PC-9 (cell line): Measurements from ENCODE around the gene VAX1. TPM values are rescaled to one million over a fixed set of nuclear protein-coding genes. Genes with fewer than 3 reads are reported as not detected.

ENCODE experiments used
- BruUV-seq: library from RNA; stranded (reverse); fragments of 400-500 nt; replicated peaks from 2 replicates; lab custom pipeline; 2021; lab: Mats Ljungman, UMichigan
- CTCF ChIA-PET: fragments of 300-600 bp; sonication (Branson Sonifier 250); formaldehyde crosslinking; loops from one replicate; lab custom pipeline; 2022; ENCODE audit warnings: antibody characterized with exemption; lab: Charles Lee
- POLR2A ChIA-PET: fragments of 300-600 bp; sonication (Branson Sonifier 250); formaldehyde crosslinking; loops from one replicate; lab custom pipeline; 2022; ENCODE audit warnings: antibody characterized with exemption; ENCODE audit not compliant: unreplicated experiment; lab: Charles Lee
- DNase-seq, 2 experiments: peaks; one replicate each; pipeline versions ENCODE4 v3.0.0 to v3.0.0-alpha.2; 2015 to 2022; ENCODE audit warnings: mixed read lengths in 1 of 2
- H2AFZ ChIP-seq: fragments of 200-600 bp; sonication (generic); 2 replicates; pipeline ENCODE4 v1.8.1; 2017; ENCODE audit warnings: antibody characterized with exemption
- H3F3A ChIP-seq: fragments of 200-600 bp; sonication (generic); 2 replicates; pipeline ENCODE4 v1.8.1; 2017; ENCODE audit warnings: antibody characterized with exemption, mild to moderate bottlenecking, low read depth; ENCODE audit not compliant: insufficient read depth
- H3K27ac ChIP-seq: fragments of 200-600 bp; sonication (generic); 2 replicates; pipeline ENCODE4 v1.6.1; 2016; ENCODE audit warnings: mixed run types
- H3K27me3 ChIP-seq: fragments of 200-600 bp; sonication (generic); 2 replicates; pipeline ENCODE4 v1.6.1; 2016; ENCODE audit warnings: low read depth, mixed run types; ENCODE audit not compliant: insufficient read depth
- H3K36me3 ChIP-seq: fragments of 200-600 bp; sonication (generic); 2 replicates; pipeline ENCODE4 v1.6.1; 2016; ENCODE audit warnings: low read depth, mixed run types
- H3K4me1 ChIP-seq: fragments of 200-600 bp; sonication (generic); replicated peaks from 2 replicates; pipeline ENCODE4 v1.6.1; 2016; ENCODE audit warnings: mixed run types; ENCODE audit not compliant: insufficient read depth
- H3K4me2 ChIP-seq: fragments of 200-600 bp; sonication (generic); 2 replicates; pipeline ENCODE4 v1.6.1; 2017; ENCODE audit warnings: mixed run types
- H3K4me3 ChIP-seq: fragments of 200-600 bp; sonication (generic); 2 replicates; pipeline ENCODE4 v1.6.1; 2016; ENCODE audit warnings: mixed run types
- H3K79me2 ChIP-seq: fragments of 200-600 bp; sonication (generic); 2 replicates; pipeline ENCODE4 v1.6.1; 2017; ENCODE audit warnings: low read depth, mixed run types
- H3K9me2 ChIP-seq: fragments of 200-600 bp; sonication (generic); 2 replicates; pipeline ENCODE4 v1.8.1; 2017; ENCODE audit warnings: mild to moderate bottlenecking; ENCODE audit not compliant: insufficient read depth
- H3K9me3 ChIP-seq: fragments of 200-600 bp; sonication (generic); 2 replicates; pipeline ENCODE4 v1.8.1; 2016; ENCODE audit warnings: low read depth; ENCODE audit not compliant: insufficient read depth
- H4K20me1 ChIP-seq: fragments of 200-600 bp; sonication (generic); 2 replicates; pipeline ENCODE4 v1.8.1; 2017; ENCODE audit not compliant: insufficient read depth
- EZH2 ChIP-seq: fragments of 200-600 bp; sonication (generic); IDR thresholded peaks from 2 replicates; pipeline ENCODE4 v1.8.0; 2017; ENCODE audit warnings: antibody characterized with exemption, low read depth
- intact Hi-C: fragments of 100-400 bp; cut with micrococcal nuclease; formaldehyde crosslinking; loops from one replicate; pipeline ENCODE4 v1.10.0; 2022; ENCODE audit not compliant: unreplicated experiment
- total RNA-seq: library from RNA; stranded (reverse); gene quantifications from 2 replicates; pipeline ENCODE4 v1.2.3, GENCODE V29; 2021
- TF ChIP-seq, protein P1 (sequence below): fragments of 200-600 bp; sonication (generic); conservative IDR thresholded peaks from 2 replicates; pipeline ENCODE4 v1.6.1; 2017; ENCODE audit warnings: mixed run types, antibody characterized with exemption, mild to moderate bottlenecking, moderate library complexity

VAX1 gene
- total RNA-seq, 1 experiment from 2014 or later: not detected

DNA sequence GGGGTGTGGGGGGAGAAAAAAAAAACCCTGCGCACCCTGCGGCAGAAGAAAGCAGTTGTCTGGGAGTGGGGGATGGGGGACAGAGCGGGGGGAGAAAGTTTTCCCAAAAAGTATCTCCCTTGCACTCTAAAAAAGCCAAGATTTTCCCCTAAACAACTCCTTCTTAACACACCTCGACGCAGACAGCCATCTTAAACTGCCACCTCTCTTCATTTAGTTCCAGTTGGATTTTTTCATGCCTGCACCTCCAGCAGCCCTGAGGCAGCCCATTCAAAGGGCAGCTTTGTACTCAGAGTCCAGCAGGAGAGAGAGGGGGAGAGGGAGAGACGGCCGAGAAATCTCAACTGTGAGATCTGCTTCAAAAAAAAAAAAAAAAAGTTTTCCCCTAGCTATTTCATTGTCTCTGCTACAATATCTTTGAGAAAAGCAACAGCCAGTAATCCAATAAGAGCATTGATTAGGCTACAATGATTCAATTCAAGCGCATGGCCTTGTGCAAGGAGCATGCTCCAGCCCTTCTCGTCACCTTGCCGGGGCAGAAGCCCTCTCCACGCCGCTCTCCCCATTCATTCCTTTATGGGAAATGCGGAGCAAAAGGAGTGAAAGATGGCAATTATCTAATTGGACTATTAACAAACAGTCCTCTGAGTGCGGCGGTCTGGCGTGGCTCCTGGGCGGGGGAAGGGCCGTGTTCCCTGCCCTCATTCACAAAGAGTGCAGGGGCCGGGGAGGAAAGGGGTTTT lies 939 bp upstream of the VAX1 start:
- Histone ChIP-seq H3K9me2 (no peaks in the 10 kb centered on the region), H3K4me2 (no peak overlapping the region), H3K4me1 (no peaks in the 10 kb centered on the region), H4K20me1 (no peaks in the 10 kb centered on the region), H3K9me3 (no peaks in the 10 kb centered on the region), H3K27ac (no peak overlapping the region), H3K27me3 (peaks cover 15% of the 10 kb centered on the region), H3K79me2 (no peaks in the 10 kb centered on the region), H3F3A (no peaks in the 10 kb centered on the region), H3K4me3 (no peak overlapping the region), H3K36me3 (no peaks in the 10 kb centered on the region), H2AFZ (no peak overlapping the region)
- ChIA-PET POLR2A (no interaction called here), CTCF (no interaction called here)
- no TSS peak for BruUV-seq
- intact Hi-C loops: no loop called here
- DNase-seq: no peak
- TF ChIP-seq, protein P1, sequence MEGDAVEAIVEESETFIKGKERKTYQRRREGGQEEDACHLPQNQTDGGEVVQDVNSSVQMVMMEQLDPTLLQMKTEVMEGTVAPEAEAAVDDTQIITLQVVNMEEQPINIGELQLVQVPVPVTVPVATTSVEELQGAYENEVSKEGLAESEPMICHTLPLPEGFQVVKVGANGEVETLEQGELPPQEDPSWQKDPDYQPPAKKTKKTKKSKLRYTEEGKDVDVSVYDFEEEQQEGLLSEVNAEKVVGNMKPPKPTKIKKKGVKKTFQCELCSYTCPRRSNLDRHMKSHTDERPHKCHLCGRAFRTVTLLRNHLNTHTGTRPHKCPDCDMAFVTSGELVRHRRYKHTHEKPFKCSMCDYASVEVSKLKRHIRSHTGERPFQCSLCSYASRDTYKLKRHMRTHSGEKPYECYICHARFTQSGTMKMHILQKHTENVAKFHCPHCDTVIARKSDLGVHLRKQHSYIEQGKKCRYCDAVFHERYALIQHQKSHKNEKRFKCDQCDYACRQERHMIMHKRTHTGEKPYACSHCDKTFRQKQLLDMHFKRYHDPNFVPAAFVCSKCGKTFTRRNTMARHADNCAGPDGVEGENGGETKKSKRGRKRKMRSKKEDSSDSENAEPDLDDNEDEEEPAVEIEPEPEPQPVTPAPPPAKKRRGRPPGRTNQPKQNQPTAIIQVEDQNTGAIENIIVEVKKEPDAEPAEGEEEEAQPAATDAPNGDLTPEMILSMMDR: no peak
- no peak for TF ChIP-seq EZH2

DNA sequence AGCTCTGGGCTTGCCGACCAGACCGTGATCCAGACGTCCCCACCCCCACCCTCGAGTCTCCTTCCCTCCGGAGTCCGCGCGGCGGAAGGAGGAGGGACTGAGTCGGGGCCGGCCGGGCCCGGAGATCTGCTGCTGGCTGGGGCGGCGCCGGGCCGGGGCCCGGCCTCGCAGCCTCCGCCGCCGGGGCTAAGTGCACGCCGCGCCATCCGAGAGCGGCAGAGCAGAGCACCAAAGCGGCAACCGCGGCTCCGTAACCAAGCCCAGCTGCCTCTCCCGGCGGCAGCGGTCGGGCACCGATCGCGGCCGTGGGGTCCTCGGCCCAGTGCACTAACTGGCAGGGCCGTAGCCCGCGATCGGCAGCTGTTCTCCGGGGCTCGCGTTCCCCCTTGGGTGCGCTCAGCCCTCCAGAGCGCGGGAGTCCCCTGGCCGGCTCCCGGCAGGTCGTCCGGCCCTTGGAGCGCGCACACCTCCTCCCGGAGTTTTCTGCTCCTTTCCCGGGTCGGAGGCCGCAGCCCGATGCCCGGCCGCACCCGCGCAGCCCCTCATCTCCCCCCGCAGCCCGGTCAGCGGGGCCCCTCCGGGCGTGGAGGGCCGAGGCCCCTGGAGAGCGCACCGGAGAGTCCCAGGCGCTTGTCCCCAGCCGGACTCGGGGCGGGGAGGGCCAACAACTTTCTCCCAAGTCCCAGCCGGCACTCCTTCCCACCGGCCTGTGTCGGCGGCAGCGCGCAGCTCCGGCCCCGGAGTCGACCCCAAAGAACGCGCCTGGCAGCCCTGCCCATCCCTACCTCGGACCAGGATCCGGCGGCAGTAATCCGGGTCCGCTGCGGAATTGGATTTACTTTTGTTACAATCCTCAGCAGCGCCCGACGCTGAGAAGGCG lies 799 bp downstream of the VAX1 start:
- no peaks in the 10 kb centered on the region for H3K79me2 ChIP-seq
- H3K36me3 ChIP-seq: no peaks in the 10 kb centered on the region
- H3K27ac ChIP-seq: no peak overlapping the region
- ChIA-PET CTCF (no interaction called here), POLR2A (no interaction called here)
- no peak overlapping the region for H3K4me2 ChIP-seq
- intact Hi-C loops: no loop called here
- no peaks in the 10 kb centered on the region for H3K4me1 ChIP-seq
- H3F3A ChIP-seq: no peaks in the 10 kb centered on the region
- no peak overlapping the region for H2AFZ ChIP-seq
- no peaks in the 10 kb centered on the region for H3K9me3 ChIP-seq
- no peaks in the 10 kb centered on the region for H4K20me1 ChIP-seq
- TF ChIP-seq, protein P1: no peak
- no peak for TF ChIP-seq EZH2
- DNase-seq: no peak
- H3K4me3 ChIP-seq: no peak overlapping the region
- BruUV-seq: no TSS peak
- peaks cover 4% of the 10 kb centered on the region; the same call in 1 of the 2 replicates for H3K27me3 ChIP-seq
- no peaks in the 10 kb centered on the region for H3K9me2 ChIP-seq

DNA sequence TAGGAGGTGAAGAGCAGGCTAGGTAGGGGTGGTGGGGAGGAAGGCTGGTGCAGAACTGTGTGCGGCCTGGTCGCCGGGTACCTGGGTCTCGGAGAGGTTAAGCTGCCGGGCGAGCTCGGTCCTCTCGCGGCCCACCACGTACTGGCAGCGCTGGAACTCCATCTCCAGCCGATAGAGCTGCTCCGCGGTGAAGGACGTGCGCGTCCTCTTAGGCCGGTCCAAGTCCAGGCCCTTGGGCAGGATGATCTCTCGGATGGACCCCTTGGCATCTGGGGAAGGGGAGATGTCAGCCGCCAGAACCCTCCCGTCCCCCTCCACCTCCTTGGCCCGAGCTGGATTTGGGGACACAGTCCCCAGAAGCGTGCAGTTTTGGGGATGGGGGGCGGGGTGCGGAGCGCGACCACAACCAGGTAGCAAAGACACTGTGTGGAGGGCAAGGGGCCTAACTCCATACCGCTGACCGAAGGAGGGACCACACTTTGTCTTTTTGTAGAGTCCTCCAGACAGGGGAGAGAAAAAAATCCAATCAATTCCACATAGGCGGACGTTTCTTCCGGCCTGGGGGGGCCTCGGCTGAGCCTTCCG lies 1.6 kb downstream of the VAX1 start:
- BruUV-seq: no TSS peak
- no peaks in the 10 kb centered on the region for H3K9me3 ChIP-seq
- H3F3A ChIP-seq: no peaks in the 10 kb centered on the region
- ChIA-PET CTCF (no interaction called here), POLR2A (no interaction called here)
- H3K9me2 ChIP-seq: no peaks in the 10 kb centered on the region
- TF ChIP-seq, protein P1: no peak
- TF ChIP-seq EZH2: no peak
- no peaks in the 10 kb centered on the region for H3K36me3 ChIP-seq
- intact Hi-C loops: no loop called here
- H2AFZ ChIP-seq: no peak overlapping the region
- H3K27me3 ChIP-seq: 0 out of 2 replicates have a peak, but pooled peaks cover 4% of the 10 kb centered on the region
- H3K27ac ChIP-seq: no peak overlapping the region
- H3K4me1 ChIP-seq: no peaks in the 10 kb centered on the region
- H4K20me1 ChIP-seq: no peaks in the 10 kb centered on the region
- H3K79me2 ChIP-seq: no peaks in the 10 kb centered on the region
- H3K4me2 ChIP-seq: no peak overlapping the region
- no peak for DNase-seq
- H3K4me3 ChIP-seq: no peak overlapping the region
